HUES64 (cell line): ENCODE results near the gene NT5C. TPM values are rescaled to one million over a fixed set of nuclear protein-coding genes. Genes with fewer than 3 reads are reported as not detected.
"Not testable (repeated sequence)": the region's sequence is repeated elsewhere in the genome, so short reads cannot be mapped to it uniquely, and the experiment has no call there.

ENCODE experiments used
- H3K27ac ChIP-seq: 2 replicates; pipeline ENCODE4 v1.7.0; 2013; ENCODE audit warnings: low read depth, low read length, inconsistent platforms
- H3K27me3 ChIP-seq: 2 replicates; pipeline ENCODE4 v1.6.1; 2013; ENCODE audit warnings: mild to moderate bottlenecking, low read length; ENCODE audit not compliant: insufficient read depth
- H3K36me3 ChIP-seq: 2 replicates; pipeline ENCODE4 v1.6.1; 2013; ENCODE audit warnings: mild to moderate bottlenecking, low read length; ENCODE audit not compliant: insufficient read depth
- H3K4me1 ChIP-seq: 2 replicates; pipeline ENCODE4 v1.6.1; 2013; ENCODE audit warnings: mild to moderate bottlenecking, low read length, moderate library complexity; ENCODE audit not compliant: insufficient read depth
- H3K4me3 ChIP-seq: 2 replicates; pipeline ENCODE4 v1.5.1; 2013; ENCODE audit warnings: mild to moderate bottlenecking, low read length, moderate library complexity
- H3K9ac ChIP-seq: 2 replicates; pipeline ENCODE4 v1.6.1; 2013; ENCODE audit warnings: mild to moderate bottlenecking, low read depth, low read length
- H3K9me3 ChIP-seq: 2 replicates; pipeline ENCODE4 v1.6.1; 2013; ENCODE audit warnings: low read depth, low read length; ENCODE audit not compliant: insufficient read depth
- WGBS: fragments of 150-250, 120-280 bp; methylation state at CpG from one replicate; pipeline ENCODE4 v1.1.7; 2013; ENCODE audit warnings: missing lambda C conversion rate; 5-methylcytosine and 5-hydroxymethylcytosine counted together
- polyA plus RNA-seq, 2 experiments: library from polyadenylated mRNA; stranded (reverse); fragments of 50-300 nt; gene quantifications; one replicate each; pipeline ENCODE4 v1.2.3, GENCODE V29; 2013

NT5C gene
- polyA plus RNA-seq (2013, experiment 1 of 2) = 57.4 TPM
- polyA plus RNA-seq (2013, experiment 2 of 2) = 57.9 TPM

GRCh38 chr17:75131278-75132017 lies at the start of gene NT5C:
Gene NT5C (minus strand): TSS chr17:75131742. CDS start chr17:75131707, 35 bp downstream.
- H3K4me3 ChIP-seq = peak within 1 kb of the TSS; percentile 85
- H3K9me3 ChIP-seq = no peaks in the 10 kb centered on the region
- H3K9ac ChIP-seq = peak within 1 kb of the TSS; percentile 94
- no peaks in the 10 kb centered on the region for H3K27me3 ChIP-seq
- H3K36me3 ChIP-seq = peaks cover 40% of the 10 kb centered on the region
- peak within 1 kb of the TSS; percentile 93 for H3K27ac ChIP-seq
- under 1% methylated on average over 82 of the region's 82 CpGs for whole genome bisulfite sequencing
- no peaks in the 10 kb centered on the region; the same call in 1 of the 2 replicates for H3K4me1 ChIP-seq

GRCh38 chr17:75181110-75181509 lies 49.6 kb upstream of the NT5C start:
- 23% methylated on average over 5 of the region's 8 CpGs for WGBS

DNA sequence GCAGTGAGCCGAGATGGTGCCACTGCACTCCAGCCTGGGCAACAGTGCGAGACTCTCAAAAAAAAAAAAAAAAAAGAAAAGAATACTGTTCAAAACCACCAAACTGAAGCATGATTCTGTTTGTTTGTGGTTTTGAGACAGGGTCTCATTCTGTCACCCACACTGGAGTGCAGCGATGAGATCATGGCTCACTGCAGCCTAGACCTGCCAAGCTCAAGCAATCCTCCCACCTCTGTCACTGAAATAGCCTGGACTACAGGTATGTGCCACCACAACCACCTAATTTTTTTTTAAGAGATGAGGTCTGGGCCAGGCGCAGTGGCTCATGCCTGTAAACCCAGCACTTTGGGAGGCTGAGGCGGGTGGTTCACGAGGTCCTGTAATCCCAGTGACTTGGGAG lies 46.9 kb upstream of the NT5C start:
- WGBS = 96% methylated on average over 5 of the region's 6 CpGs
- H3K27me3 ChIP-seq = no peaks in the 10 kb centered on the region
- no peak overlapping the region for H3K4me3 ChIP-seq
- peaks cover 78% of the 10 kb centered on the region for H3K36me3 ChIP-seq
- H3K4me1 ChIP-seq = 0 out of 2 replicates have a peak, but pooled peaks cover 8% of the 10 kb centered on the region
- no peak overlapping the region for H3K9ac ChIP-seq
- H3K9me3 ChIP-seq = no peaks in the 10 kb centered on the region
- H3K27ac ChIP-seq = no peak overlapping the region

More at GRCh38 chr17:75181110-75181509, 49.6 kb upstream of the NT5C start:
- H3K36me3 ChIP-seq = peaks cover 52% of the 10 kb centered on the region
- peak overlapping the region; percentile 98 for H3K4me3 ChIP-seq
- H3K27me3 ChIP-seq = no peaks in the 10 kb centered on the region
- peak overlapping the region; percentile 99 for H3K9ac ChIP-seq
- no peak overlapping the region for H3K27ac ChIP-seq
- H3K9me3 ChIP-seq = no peaks in the 10 kb centered on the region
- 0 out of 2 replicates have a peak, but pooled peaks cover 8% of the 10 kb centered on the region for H3K4me1 ChIP-seq

- Histone ChIP-seq H3K27ac (no peak overlapping the region), H3K9me3 (no peaks in the 10 kb centered on the region), H3K4me1 (0 out of 2 replicates have a peak, but pooled peaks cover 8% of the 10 kb centered on the region), H3K4me3 (no peak overlapping the region), H3K27me3 (no peaks in the 10 kb centered on the region), H3K36me3 (peaks cover 97% of the 10 kb centered on the region), H3K9ac (no peak overlapping the region)
- WGBS = 93% methylated on average over 5 of the region's 5 CpGs
These were observed 45.1 kb upstream of the NT5C start for GRCh38 chr17:75176625-75177024.

GRCh38 chr17:75174996-75175395 lies 43.5 kb upstream of the NT5C start:
- Histone ChIP-seq H3K4me1 (no peaks in the 10 kb centered on the region), H3K9me3 (no peaks in the 10 kb centered on the region), H3K27me3 (no peaks in the 10 kb centered on the region), H3K36me3 (peaks cover 99% of the 10 kb centered on the region), H3K9ac (no peak overlapping the region), H3K27ac (no peak overlapping the region), H3K4me3 (no peak overlapping the region)
- WGBS = 95% methylated on average over 11 of the region's 11 CpGs

DNA sequence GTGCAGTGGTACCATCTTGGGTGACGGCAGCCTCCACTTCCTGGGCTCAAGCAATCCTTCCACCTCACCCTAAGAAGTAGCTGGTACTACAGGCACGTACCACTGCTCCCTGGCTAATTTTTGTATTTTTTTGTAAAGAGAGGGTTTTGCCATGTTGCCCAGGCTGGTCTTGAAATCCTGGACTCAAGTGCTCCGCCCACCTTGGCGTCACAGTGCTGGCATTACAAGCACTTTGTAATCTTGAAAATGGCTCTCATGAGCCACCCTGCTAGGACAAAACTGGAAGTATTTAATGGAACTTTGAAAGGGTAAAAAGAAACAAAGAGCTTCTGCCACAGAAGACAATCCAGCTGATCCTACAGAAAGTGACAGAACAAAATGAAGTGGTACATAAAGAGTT lies 42.0 kb upstream of the NT5C start:
- Histone ChIP-seq H3K27me3 (no peaks in the 10 kb centered on the region), H3K9me3 (no peaks in the 10 kb centered on the region), H3K9ac (no peak overlapping the region), H3K4me1 (no peaks in the 10 kb centered on the region), H3K36me3 (peaks cover 93% of the 10 kb centered on the region), H3K27ac (no peak overlapping the region), H3K4me3 (no peak overlapping the region)
- 93% methylated on average over 4 of the region's 4 CpGs for WGBS

GRCh38 chr17:75168998-75169397 lies 37.5 kb upstream of the NT5C start:
- Histone ChIP-seq H3K36me3 (peaks cover 81% of the 10 kb centered on the region), H3K4me1 (no peaks in the 10 kb centered on the region), H3K27me3 (no peaks in the 10 kb centered on the region), H3K27ac (no peak overlapping the region), H3K4me3 (no peak overlapping the region), H3K9ac (no peak overlapping the region), H3K9me3 (no peaks in the 10 kb centered on the region)
- WGBS = 94% methylated on average over 4 of the region's 4 CpGs

- not testable (repeated sequence) for H3K9me3 ChIP-seq, H3K27me3 ChIP-seq, H3K4me1 ChIP-seq, H3K4me3 ChIP-seq, H3K9ac ChIP-seq, H3K27ac ChIP-seq
- 93% methylated on average over 15 of the region's 15 CpGs for WGBS
- peaks cover 39% of the 10 kb centered on the region for H3K36me3 ChIP-seq
These were observed 33.1 kb upstream of the NT5C start for GRCh38 chr17:75164606-75165005.

DNA sequence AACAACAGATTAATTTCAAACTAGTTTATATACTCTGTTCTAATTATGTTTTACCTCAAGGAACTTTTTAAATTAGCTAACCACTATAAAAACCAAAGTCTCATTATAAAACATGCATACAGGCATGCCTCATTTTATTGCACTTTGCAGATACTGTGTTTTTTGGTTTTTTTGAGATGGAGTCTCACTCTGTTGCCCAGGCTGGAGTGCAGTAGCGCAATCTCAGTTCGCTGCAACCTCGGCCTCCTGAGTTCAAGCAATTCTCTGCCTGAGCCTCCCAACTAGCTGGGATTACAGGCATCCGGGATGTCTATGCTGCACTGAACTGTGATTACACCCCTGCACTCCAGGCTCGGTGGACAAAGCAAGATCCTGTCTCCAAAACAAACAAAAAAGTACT lies 31.5 kb upstream of the NT5C start:
- no peaks in the 10 kb centered on the region for H3K27me3 ChIP-seq
- H3K9me3 ChIP-seq = no peaks in the 10 kb centered on the region
- H3K4me3 ChIP-seq = no peak overlapping the region
- no peaks in the 10 kb centered on the region for H3K4me1 ChIP-seq
- WGBS = 97% methylated on average over 5 of the region's 5 CpGs
- no peak overlapping the region for H3K9ac ChIP-seq
- no peak overlapping the region for H3K27ac ChIP-seq
- H3K36me3 ChIP-seq = peaks cover 27% of the 10 kb centered on the region

DNA sequence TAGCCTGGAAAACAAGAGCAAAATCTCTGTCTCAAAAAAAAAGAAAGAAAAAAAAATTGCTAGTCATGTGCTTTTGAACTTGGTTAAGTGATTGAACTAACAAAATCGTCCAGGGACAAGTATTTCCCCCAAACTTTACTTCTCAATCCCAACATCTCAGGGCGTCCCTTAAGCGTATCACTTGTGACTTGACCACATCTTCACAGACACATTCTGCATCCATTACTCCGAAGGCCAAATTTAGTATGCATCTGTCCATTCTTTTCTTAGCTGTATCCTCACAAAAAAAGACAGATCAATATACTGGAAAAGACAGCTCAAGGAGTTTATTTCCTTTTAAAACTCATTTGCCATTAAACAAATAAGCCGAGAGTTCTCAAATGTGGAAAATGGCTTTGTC lies 28.7 kb upstream of the NT5C start:
- WGBS = 94% methylated on average over 5 of the region's 5 CpGs

DNA sequence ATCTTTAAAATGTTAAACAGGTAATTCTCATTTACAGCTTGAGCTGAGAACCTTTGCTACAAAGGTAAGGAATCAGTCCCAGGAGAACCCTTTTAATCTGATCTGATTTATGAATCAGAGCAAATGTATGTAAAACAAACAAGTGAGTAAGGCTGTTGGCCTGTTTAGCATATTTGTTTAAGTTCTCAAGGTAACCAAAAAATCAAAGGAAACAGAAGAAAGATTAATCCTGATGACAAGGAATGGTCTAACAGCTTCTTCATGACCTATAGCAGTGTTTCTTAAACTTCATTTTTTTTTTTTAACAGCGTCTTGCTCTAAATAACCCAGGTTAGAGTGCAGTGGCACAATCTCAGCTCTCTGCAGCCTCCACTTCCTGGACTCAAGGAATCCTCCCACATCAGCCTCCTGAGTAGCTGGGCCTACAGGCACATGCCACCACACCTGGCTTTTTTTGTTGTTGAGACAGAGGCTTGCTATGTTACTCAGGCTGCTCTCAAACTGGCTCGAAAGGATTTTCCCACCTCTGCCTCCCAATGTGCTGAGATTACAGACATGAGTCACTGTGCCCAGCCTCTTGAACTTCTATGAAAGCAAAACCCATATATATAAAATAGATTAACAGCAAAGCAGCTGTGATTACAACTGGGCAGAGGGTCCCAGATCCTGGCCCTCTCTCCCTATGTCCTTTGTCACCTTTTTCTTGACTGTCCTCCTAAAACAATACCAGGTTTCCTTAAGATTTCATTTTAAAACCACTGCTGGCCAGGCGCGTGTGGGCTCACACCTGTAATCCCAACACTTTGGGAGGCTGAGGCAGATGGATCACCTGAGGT lies 27.9 kb upstream of the NT5C start:
- Histone ChIP-seq H3K36me3 (no peaks in the 10 kb centered on the region), H3K9me3 (no peaks in the 10 kb centered on the region), H3K27ac (no peak overlapping the region), H3K9ac (no peak overlapping the region), H3K27me3 (no peaks in the 10 kb centered on the region), H3K4me3 (no peak overlapping the region), H3K4me1 (peaks cover 10% of the 10 kb centered on the region; the same call in 1 of the 2 replicates)
- 91% methylated on average over 4 of the region's 4 CpGs for WGBS

More for the DNA sequence above, 28.7 kb upstream of the NT5C start:
- peaks cover 4% of the 10 kb centered on the region for H3K36me3 ChIP-seq
- no peak overlapping the region for H3K27ac ChIP-seq
- no peak overlapping the region for H3K9ac ChIP-seq
- H3K4me1 ChIP-seq = 0 out of 2 replicates have a peak, but pooled peaks cover 4% of the 10 kb centered on the region
- H3K9me3 ChIP-seq = no peaks in the 10 kb centered on the region
- H3K4me3 ChIP-seq = no peak overlapping the region
- H3K27me3 ChIP-seq = no peaks in the 10 kb centered on the region
